Activated T-helper 1 cell treated with anti-CD3 and anti-CD28 coated beads, Interleukin-12 subunit alpha, Interleukin-12 subunit beta, Interleukin-2, Interleukin-4 antibody, amounts not matched to agents 30 ng/mL and 10 ng/mL and 1 ng/mL, durations not matched to agents 14 hours and 24 hours and 36 hours (primary cell): Measurements from ENCODE around the gene CDC20B. TPM values are rescaled to one million over a fixed set of nuclear protein-coding genes. Genes with fewer than 3 reads are reported as not detected.
"Not testable (repeated sequence)": the region's sequence is repeated elsewhere in the genome, so short reads cannot be mapped to it uniquely, and the experiment has no call there.

Experiments used
- DNase-seq: peaks from one replicate; pipeline ENCODE4 v3.0.0; 2021; ENCODE audit warnings: low spot score
- H3K27ac Mint-ChIP-seq: one replicate; pipeline ENCODE4 v1.8.0; 2021; ENCODE audit warnings: mild to moderate bottlenecking, mixed read lengths
- H3K27me3 Mint-ChIP-seq: one replicate; pipeline ENCODE4 v1.8.0; 2022; ENCODE audit warnings: mild to moderate bottlenecking, moderate library complexity, mixed read lengths; ENCODE audit not compliant: insufficient read depth
- H3K36me3 Mint-ChIP-seq: one replicate; pipeline ENCODE4 v1.8.0; 2021; ENCODE audit warnings: low read depth, mixed read lengths
- H3K4me1 Mint-ChIP-seq: one replicate; pipeline ENCODE4 v1.8.0; 2021; ENCODE audit warnings: low read depth, mixed read lengths
- H3K4me3 Mint-ChIP-seq: one replicate; pipeline ENCODE4 v1.8.0; 2021; ENCODE audit warnings: mild to moderate bottlenecking, moderate library complexity, mixed read lengths
- H3K9me3 Mint-ChIP-seq: one replicate; pipeline ENCODE4 v1.8.0; 2021; ENCODE audit warnings: mixed read lengths
- intact Hi-C: fragments of 100-400 bp; cut with micrococcal nuclease; formaldehyde crosslinking; loops from one replicate; pipeline ENCODE4 v1.15.1; 2024
- total RNA-seq: library from RNA; stranded (reverse); gene quantifications from 2 replicates; pipeline ENCODE4 v1.2.3, GENCODE V29; 2022

The CDC20B gene
- total RNA-seq, 1 donor from 2014 or later, result not detected

DNA sequence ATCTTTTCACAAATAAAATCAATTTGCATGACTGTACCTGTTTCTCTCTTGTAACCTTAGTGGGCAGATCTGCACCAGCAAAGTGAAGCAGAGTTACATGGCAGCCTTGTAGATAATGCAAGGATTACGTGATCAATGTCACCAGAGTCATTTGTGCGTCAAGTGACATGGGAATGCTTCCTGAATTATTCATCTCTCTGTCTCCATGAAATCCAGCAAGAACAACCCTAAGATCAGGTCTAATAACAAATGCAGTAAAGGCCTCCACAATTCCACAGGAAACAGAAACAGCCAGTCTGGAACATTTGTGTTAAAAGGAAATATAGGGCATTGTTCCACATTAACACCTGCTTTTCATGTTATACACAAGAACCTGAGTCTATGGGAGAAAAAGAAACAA lies 62.8 kb downstream of the CDC20B start:
- intact Hi-C loops, result no loop called here
- peaks cover 55% of the 10 kb centered on the region for H3K36me3 Mint-ChIP-seq
- no peak overlapping the region for H3K4me3 Mint-ChIP-seq
- no peak for DNase-seq
- no peak overlapping the region for H3K27ac Mint-ChIP-seq
- H3K9me3 Mint-ChIP-seq, result peaks cover 3% of the 10 kb centered on the region
- H3K4me1 Mint-ChIP-seq, result peaks cover 67% of the 10 kb centered on the region
- H3K27me3 Mint-ChIP-seq, result peaks cover 2% of the 10 kb centered on the region

DNA sequence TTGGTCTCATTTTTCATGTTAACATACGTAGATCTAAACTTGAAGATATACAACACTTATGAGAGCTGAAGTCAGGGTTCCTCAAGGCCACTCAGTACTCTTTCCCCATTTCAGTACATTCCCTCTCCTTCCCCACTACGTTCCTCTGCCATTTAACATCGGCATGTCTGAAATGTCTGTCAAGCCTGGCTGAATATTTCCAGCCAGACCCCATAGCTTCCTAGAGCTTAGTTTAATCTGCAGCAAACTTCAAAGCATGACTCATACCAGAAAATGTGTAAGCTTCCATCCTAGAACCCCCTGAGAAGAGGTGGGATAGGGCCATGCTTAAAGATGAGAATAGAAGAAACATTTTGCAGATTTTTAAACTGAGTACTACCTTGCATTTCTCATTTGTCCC lies 64.3 kb downstream of the CDC20B start:
- DNase-seq, result no peak
- Mint-ChIP-seq H3K27ac (no peak overlapping the region), H3K36me3 (peaks cover 62% of the 10 kb centered on the region), H3K4me3 (no peak overlapping the region), H3K4me1 (peaks cover 73% of the 10 kb centered on the region), H3K27me3 (no peaks in the 10 kb centered on the region), H3K9me3 (peaks cover 3% of the 10 kb centered on the region)
- intact Hi-C loops, result no loop called here

DNA sequence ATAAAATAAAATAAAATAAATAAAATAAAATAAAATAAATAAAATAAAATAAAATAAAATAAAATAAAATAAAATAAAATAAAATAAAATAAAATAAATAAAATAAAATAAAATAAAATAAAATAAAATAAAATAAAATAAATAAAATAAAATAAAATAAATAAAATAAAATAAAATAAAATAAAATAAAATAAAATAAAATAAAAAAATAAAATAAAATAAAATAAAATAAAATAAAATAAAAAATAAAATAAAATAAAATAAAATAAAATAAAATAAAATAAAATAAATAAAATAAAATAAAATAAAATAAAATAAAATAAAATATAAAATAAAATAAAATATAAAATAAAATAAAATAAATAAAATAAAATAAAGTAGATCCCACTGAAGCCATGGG lies 67.0 kb downstream of the CDC20B start:
- H3K27ac Mint-ChIP-seq, H3K9me3 Mint-ChIP-seq, intact Hi-C loops, H3K27me3 Mint-ChIP-seq, DNase-seq: not testable (repeated sequence)
- Mint-ChIP-seq H3K36me3 (peaks cover 50% of the 10 kb centered on the region), H3K4me3 (peak overlapping the region; percentile 63), H3K4me1 (peaks cover 82% of the 10 kb centered on the region)

DNA sequence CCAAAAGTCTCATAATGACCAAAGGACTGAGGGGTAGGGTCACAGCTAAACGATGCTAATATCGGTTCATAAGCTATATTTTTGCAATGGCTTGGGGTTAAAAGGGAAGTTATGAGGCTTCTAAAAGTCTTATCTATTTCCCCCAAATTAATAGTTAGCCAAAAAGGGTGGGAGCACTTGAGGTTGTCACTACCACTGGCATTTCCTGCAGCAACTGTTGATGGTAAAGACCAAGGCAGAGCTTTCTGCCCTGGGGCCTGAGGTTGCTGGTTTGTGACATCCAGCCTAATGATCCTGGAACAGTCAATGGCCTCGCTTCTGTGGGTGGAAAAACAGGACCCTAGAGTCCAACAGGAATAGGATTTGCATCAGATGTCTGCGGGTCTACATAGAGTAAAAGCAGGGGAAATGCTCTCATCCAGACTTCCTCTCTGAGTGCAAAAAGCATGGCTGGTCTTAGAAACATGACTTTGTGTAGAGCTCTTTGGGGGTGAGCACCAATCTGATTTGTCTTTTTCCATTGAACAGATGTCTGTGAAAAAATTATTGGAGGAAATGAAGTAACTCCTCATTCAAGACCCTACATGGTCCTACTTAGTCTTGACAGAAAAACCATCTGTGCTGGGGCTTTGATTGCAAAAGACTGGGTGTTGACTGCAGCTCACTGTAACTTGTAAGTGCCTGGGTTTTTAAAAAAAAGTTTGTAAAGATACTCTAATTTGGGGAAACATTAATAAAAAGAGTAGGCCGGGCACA lies 67.9 kb downstream of the CDC20B start:
- Mint-ChIP-seq H3K27ac (peak overlapping the region; percentile 80), H3K4me3 (peak overlapping the region; percentile 85), H3K36me3 (peaks cover 51% of the 10 kb centered on the region), H3K4me1 (peaks cover 87% of the 10 kb centered on the region), H3K27me3 (no peaks in the 10 kb centered on the region), H3K9me3 (peaks cover 12% of the 10 kb centered on the region)
- no peak for DNase-seq
- intact Hi-C loops, result no loop called here

DNA sequence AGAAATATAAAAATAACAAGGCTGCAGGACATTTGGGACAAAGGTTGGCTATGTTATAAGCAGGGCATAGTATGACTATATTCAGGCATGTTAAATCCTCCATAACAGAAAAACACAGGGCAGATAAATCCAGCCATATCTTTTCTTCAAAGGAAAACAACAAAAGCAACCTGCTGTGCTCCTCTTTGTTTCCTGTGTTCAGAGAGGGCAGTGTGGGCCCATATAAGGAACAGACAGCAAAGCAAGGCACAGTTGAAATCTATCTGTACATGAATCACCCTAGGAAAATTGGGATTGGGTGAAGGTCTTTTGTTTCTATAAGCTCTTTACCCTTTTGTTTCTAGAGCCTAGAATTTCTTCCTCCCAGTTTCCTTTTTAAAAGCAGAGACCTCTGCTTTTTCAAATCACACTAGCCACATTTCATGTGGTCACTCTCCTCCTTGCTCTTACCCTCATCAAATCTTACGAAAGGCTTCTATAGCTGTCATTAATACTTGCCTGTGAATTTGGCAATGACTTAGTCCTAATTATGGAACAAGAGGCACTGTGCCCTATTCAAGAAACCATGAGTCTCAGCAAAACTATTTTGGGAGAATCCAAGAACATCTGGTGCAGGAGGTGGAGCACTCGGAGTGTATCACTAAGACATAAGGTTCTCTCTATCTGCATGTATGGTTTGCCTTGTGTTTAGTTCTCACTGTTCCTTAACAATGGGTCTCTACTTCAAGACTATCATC lies 68.8 kb downstream of the CDC20B start:
- no peaks in the 10 kb centered on the region for H3K27me3 Mint-ChIP-seq
- peaks cover 88% of the 10 kb centered on the region for H3K4me1 Mint-ChIP-seq
- H3K9me3 Mint-ChIP-seq, result peaks cover 20% of the 10 kb centered on the region
- peak overlapping the region; percentile 80 for H3K27ac Mint-ChIP-seq
- no peak for DNase-seq
- intact Hi-C loops, result no loop called here
- H3K36me3 Mint-ChIP-seq, result peaks cover 52% of the 10 kb centered on the region
- peak overlapping the region; percentile 85 for H3K4me3 Mint-ChIP-seq

DNA sequence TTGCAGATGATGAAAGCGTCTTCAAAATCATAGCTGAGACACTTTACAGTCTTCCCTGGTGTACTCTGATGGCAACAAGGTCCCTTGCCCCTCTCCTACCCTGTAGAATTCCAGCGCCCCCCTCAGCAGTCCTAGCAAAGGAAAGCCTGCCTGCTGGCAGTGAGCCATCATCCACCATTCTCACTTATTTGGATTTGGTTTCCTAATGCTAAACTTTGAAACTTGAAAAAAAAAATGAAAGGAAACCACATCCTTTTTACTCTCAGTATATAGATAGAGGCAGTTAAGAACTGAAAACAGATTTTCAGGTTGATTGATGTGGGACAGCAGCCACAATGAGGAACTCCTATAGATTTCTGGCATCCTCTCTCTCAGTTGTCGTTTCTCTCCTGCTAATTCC lies 70.6 kb downstream of the CDC20B start, which contains the start of gene GZMA:
TSS of gene GZMA (plus strand) at position 299 of the 400 bp plus-strand sequence. CDS start at position 336, 37 bp downstream.
- peak; percentile 36 for DNase-seq
- peak within 1 kb of the TSS; percentile 85 for H3K4me3 Mint-ChIP-seq
- H3K9me3 Mint-ChIP-seq, result peaks cover 38% of the 10 kb centered on the region
- H3K4me1 Mint-ChIP-seq, result peaks cover 87% of the 10 kb centered on the region
- H3K27me3 Mint-ChIP-seq, result no peaks in the 10 kb centered on the region
- intact Hi-C loops, result loop anchor here (1.0 to 2.0 kb wide), 9 partner anchors 30 to 308 kb away; partner anchors contain the start of gene GZMK
- H3K27ac Mint-ChIP-seq, result peak within 1 kb of the TSS; percentile 93
- H3K36me3 Mint-ChIP-seq, result peaks cover 51% of the 10 kb centered on the region

DNA sequence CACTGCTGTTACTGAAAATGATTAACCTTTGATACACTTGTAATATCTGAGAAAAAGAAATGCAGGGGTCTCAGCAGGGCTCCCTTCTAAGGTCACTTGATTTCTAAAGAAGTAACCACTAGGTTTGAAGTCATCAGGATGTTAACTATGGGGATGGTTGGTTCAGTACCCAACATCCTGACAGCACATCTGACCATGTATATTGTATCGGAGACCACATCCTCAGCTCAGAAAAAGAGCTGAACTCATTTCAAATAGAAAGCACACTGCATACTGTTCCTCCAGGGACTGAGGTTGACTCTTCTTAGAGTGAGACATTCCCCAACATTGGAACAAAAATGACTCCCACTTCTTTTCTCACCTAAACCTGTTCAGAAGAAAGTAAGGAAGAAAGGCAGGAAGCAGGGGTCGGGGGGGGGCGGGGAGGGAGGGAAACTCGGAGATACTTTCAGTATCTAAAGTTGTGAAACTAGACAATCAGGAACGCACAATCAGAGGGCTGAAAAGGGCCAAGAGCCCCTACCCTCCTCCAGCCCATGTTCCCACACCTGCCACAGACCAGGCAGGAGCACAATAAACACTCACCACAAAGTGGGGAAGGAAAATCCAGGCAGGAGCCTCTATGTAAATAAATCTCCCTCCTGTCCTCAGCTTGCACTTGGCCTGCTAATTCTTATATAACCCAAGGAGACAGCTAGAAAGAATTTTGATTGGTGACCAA lies 71.3 kb downstream of the CDC20B start:
- peak overlapping the region; percentile 85 for H3K4me3 Mint-ChIP-seq
- H3K4me1 Mint-ChIP-seq, result peaks cover 87% of the 10 kb centered on the region
- H3K27ac Mint-ChIP-seq, result peak overlapping the region; percentile 93
- no peaks in the 10 kb centered on the region for H3K27me3 Mint-ChIP-seq
- H3K9me3 Mint-ChIP-seq, result peaks cover 38% of the 10 kb centered on the region
- intact Hi-C loops, result loop anchor here (1.0 to 2.0 kb wide), 9 partner anchors 29 to 307 kb away; partner anchors contain the start of gene GZMK
- H3K36me3 Mint-ChIP-seq, result peaks cover 48% of the 10 kb centered on the region
- DNase-seq, result peak; percentile 39

DNA sequence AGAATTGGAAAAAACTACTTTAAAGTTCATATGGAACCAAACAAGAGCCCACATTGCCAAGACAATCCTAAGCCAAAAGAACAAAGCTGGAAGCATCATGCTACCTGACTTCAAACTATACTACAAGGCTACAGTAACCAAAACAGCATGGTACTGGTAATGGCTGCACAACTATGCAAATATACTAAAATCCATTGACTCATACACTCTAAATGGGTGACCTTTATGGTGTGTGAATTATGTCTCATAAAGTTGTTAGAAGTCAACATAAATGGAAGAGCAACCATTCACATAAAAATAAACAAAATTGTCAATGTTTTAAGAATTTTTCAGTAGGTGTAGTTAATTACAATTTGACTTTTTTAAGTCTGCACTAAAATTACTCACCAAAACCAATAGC lies 71.8 kb downstream of the CDC20B start:
- Mint-ChIP-seq H3K4me3 (peak overlapping the region; percentile 85), H3K9me3 (peaks cover 41% of the 10 kb centered on the region), H3K27ac (peak overlapping the region; percentile 93), H3K4me1 (peaks cover 88% of the 10 kb centered on the region), H3K36me3 (peaks cover 48% of the 10 kb centered on the region)
- H3K27me3 Mint-ChIP-seq, intact Hi-C loops, DNase-seq: not testable (repeated sequence)

DNA sequence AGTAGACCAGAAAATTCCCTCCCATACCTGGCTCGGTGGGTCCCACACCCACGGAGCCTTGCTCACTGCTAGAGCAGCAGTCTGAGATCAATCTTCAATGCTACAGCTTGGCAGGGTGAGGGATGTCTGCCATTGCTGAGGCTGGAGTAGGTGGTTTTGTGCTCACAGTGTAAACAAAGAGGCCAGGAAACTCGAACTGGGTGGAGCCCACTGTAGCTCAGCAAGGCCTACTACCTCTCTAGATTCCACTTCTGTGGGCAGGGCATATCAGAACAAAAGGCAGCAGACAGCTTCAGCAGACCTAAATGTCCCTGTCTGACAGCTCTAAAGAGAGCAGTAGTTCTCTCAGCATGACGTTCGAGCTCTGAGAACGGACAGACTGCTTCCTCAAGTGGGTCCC lies 76.1 kb downstream of the CDC20B start:
- peaks cover 52% of the 10 kb centered on the region for H3K36me3 Mint-ChIP-seq
- peak overlapping the region; percentile 98 for H3K27ac Mint-ChIP-seq
- H3K4me3 Mint-ChIP-seq, result peak overlapping the region; percentile 64
- DNase-seq, result peak; percentile 51
- H3K4me1 Mint-ChIP-seq, result peaks cover 88% of the 10 kb centered on the region
- no peaks in the 10 kb centered on the region for H3K27me3 Mint-ChIP-seq
- H3K9me3 Mint-ChIP-seq, result peaks cover 53% of the 10 kb centered on the region
- intact Hi-C loops, result loop anchor here (1.0 kb wide), 2 partner anchors 25 to 70 kb away; no protein-coding TSS in a partner anchor

DNA sequence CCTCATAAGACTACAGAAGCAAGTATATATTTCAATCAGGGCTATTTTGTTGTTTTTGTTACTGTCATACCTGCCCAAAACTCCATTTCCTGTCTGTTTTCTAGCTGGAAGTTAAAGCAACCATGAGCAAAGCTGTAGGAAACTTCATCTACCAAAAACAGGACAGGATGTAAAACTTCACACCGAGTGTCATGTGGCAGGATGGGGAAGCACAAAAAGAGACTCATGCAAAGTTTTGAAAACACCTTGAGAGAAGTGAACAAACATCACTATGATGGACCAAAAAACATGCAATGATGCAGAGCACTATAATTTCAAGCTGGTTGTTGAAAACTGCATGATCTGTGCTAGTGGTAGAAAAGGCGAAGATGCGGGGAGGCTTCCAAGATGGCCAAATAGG lies 76.8 kb downstream of the CDC20B start:
- Mint-ChIP-seq H3K9me3 (peaks cover 52% of the 10 kb centered on the region), H3K4me3 (peak overlapping the region; percentile 64), H3K27me3 (no peaks in the 10 kb centered on the region), H3K4me1 (peaks cover 81% of the 10 kb centered on the region), H3K36me3 (peaks cover 52% of the 10 kb centered on the region), H3K27ac (peak overlapping the region; percentile 98)
- DNase-seq, result peak; percentile 27
- intact Hi-C loops, result loop anchor here (1.0 kb wide), 2 partner anchors 24 to 69 kb away; no protein-coding TSS in a partner anchor

DNA sequence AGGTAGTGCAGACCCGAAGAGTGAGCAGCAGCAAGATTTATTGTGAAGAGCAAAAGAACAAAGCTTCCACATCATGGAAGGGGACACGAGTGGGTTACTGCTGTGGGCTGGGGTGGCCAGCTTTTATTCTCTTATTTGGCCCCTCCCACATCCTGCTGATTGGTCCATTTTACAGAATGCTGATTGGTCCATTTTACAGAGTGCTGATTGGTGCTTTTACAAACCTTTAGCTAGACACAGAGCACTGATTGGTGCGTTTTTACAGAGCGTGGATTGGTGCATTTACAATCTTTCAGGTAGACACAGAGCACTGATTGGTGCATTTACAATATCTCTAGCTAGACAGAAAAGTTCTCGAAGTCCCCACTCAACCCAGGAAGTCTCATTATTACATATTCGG lies 82.0 kb downstream of the CDC20B start:
- Mint-ChIP-seq H3K4me1 (peaks cover 52% of the 10 kb centered on the region), H3K9me3 (peaks cover 50% of the 10 kb centered on the region), H3K36me3 (peaks cover 31% of the 10 kb centered on the region)
- H3K27me3 Mint-ChIP-seq, DNase-seq, H3K4me3 Mint-ChIP-seq, intact Hi-C loops, H3K27ac Mint-ChIP-seq: not testable (repeated sequence)

DNA sequence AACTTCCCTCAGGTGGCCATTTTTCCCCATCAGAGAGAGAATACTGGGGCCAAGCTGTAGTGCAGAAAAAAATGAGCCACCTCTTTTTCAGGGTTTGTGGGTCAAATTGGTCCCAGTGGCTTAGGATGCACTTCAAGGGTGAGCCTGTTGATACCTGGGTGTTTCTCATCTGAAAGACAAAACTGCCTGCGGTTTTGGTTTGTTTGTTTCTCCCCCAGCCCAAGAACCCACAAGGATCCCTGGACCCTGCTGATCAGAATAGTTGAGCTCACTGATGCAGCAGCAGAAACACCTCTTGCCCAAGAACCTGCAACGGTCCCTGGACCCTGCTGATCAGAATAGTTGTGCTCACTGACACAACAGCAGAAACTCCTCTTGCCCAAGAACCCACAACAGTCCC lies 83.7 kb downstream of the CDC20B start:
- DNase-seq, H3K4me3 Mint-ChIP-seq, H3K27me3 Mint-ChIP-seq, intact Hi-C loops, H3K27ac Mint-ChIP-seq: not testable (repeated sequence)
- peaks cover 44% of the 10 kb centered on the region for H3K4me1 Mint-ChIP-seq
- peaks cover 36% of the 10 kb centered on the region for H3K36me3 Mint-ChIP-seq
- H3K9me3 Mint-ChIP-seq, result peaks cover 54% of the 10 kb centered on the region
